Urinary bladder (tissue), 4 donors: ENCODE results near the gene GABBR1. TPM values are rescaled to one million over a fixed set of nuclear protein-coding genes. Genes with fewer than 3 reads are reported as not detected.

Source experiments
- DNase-seq: peaks from one replicate; pipeline ENCODE4 v3.0.0-alpha.2; 2015; ENCODE audit errors: extremely low spot score
- H3K27ac ChIP-seq: one replicate; pipeline ENCODE4 v1.5.1; 2013; ENCODE audit warnings: low read depth, mild to moderate bottlenecking, moderate library complexity
- H3K36me3 ChIP-seq: one replicate; pipeline ENCODE4 v1.6.1; 2013; ENCODE audit warnings: mild to moderate bottlenecking, moderate library complexity; ENCODE audit not compliant: insufficient read depth
- H3K4me1 ChIP-seq: one replicate; pipeline ENCODE4 v1.6.1; 2013; ENCODE audit warnings: mild to moderate bottlenecking, moderate library complexity; ENCODE audit not compliant: insufficient read depth
- H3K4me3 ChIP-seq: one replicate; pipeline ENCODE4 v1.5.1; 2013; ENCODE audit warnings: low read depth, low read length
- WGBS: extraction: QIAGEN DNeasy Blood & Tissue Kit; methylation state at CpG from one replicate; pipeline ENCODE4 v1.1.7; 2013; 5-methylcytosine and 5-hydroxymethylcytosine counted together
- polyA plus RNA-seq: library from polyadenylated mRNA; stranded (reverse); fragments of 200-250 nt; gene quantifications from one replicate; pipeline ENCODE4 v1.2.3, GENCODE V29; 2013
- total RNA-seq: library from RNA; depleted of rRNA; stranded (reverse); fragments of >200 nt; gene quantifications from one replicate; pipeline ENCODE4 v1.2.3, GENCODE V29; 2014
- donor health status: healthy with polysubstance abuse.
- donor health status: healthy.

The GABBR1 gene
- total and polyA plus RNA-seq, 2 donors, result 39.1 to 39.4 TPM

DNA sequence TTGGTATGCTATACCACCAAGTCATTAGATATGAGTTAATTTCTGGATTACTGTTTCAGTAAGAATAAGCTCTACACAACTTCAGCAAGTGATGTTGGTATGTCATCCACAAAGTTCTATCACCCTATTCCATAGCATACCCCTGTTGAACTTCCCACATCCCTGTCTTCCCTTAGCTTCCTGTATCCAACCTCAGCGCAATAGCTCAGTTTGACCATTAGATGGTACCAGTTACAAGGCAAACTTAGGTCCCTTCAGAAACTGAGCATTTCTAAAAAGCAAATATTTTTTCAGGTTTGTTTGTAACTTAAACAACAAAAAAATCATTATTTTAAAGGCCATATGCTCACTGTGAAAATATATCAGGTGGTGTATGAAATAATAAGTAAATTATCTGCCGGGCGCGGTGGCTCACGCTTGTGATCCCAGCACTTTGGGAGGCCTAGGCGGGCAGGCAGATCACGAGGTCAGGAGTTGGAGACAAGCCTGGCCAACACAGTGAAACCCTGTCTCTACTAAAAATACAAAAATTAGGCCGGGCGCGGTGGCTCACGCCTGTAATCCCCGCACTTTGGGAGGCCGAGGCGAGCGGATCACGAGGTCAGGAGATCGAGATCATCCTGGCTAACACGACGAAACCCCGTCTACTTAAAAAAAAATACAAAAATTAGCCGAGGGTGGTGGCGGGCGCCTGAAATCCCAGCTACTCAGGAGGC, 15.1 kb upstream of the GABBR1 start:
- 90% methylated on average over 23 of the region's 23 CpGs for WGBS
- no peaks in the 10 kb centered on the region for H3K36me3 ChIP-seq
- H3K4me3 ChIP-seq, result no peak overlapping the region
- no peak for DNase-seq
- no peak overlapping the region for H3K27ac ChIP-seq
- H3K4me1 ChIP-seq, result no peaks in the 10 kb centered on the region

DNA sequence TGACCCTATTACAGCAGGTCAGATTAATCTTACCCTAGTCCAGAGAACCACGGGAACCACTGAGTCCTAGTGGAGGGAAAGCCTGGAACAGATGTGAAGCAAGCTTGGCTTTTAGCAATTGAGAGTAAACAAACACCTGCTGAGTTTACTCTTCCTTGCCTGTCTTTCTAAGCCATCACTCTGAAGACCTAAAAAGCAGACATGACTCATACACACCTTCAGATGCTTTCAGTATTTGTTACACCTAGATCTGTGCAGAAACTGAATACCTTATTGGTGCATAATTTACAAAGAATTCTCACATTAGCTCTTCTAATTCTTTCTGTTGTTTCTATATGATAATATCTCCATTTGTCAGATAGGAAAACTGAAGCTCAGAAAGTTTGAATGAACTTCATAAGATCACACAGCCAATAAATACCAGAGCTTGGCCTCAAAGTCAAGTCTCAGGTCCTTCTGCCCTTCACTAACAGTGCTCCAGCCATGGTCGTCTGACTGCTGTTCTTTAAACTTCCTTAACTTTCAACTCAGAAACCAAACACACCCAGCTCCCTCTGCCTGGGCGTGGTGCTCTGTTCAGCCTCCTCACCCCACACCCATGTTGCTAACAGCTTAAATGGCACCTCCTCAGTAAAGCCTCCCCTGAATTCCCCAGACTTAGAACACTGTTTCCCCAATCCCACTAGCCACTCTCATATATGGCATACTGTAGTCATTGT, 8.6 kb upstream of the GABBR1 start:
- WGBS, result 35% methylated on average over 3 of the region's 3 CpGs
- no peaks in the 10 kb centered on the region for H3K4me1 ChIP-seq
- no peak overlapping the region for H3K27ac ChIP-seq
- H3K4me3 ChIP-seq, result no peak overlapping the region
- DNase-seq, result no peak
- H3K36me3 ChIP-seq, result no peaks in the 10 kb centered on the region

DNA sequence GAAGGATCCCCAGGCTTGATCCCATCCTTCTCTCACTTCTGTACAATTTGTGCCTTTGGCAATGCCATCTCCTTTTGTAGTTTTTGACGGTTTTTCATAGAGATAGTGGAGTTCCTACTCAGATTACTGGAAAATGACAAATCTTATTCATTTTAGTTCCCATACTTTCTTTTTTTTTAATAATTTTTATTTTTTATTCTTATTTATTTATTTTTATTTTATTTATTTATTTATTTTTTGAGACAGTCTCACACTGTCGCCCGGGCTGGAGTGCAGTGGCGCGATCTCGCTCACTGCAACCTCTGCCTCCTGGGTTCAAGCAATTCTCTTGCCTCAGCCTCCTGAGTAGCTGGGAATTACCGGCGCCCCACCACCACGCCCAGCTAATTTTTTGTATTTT, 4.3 kb upstream of the GABBR1 start:
- no peaks in the 10 kb centered on the region for H3K36me3 ChIP-seq
- H3K27ac ChIP-seq, result no peak overlapping the region
- H3K4me1 ChIP-seq, result no peaks in the 10 kb centered on the region
- 95% methylated on average over 9 of the region's 9 CpGs for WGBS
- no peak overlapping the region for H3K4me3 ChIP-seq
- no peak for DNase-seq

DNA sequence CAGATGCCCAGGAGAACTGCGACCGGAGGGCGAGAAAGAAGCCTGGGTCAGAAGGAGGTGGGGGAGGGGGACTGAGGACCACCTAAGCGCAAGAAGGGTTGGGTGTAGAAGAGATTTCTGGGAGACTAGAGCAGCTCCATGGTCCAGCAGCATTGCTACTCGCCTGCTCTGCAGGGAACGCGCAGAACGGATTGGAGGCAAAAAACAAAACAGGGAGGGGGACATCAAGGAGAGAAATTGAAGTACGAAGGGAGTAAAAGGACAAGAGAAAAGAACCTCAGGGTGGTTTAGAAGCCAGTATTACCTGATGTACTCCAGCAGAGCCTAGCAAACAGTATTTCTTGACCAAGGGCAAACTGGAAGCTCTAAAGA, 537 bp upstream of the GABBR1 start:
- H3K27ac ChIP-seq, result no peak overlapping the region
- peaks cover 2% of the 10 kb centered on the region for H3K4me1 ChIP-seq
- peak overlapping the region; percentile 94 for H3K4me3 ChIP-seq
- DNase-seq, result no peak
- no peaks in the 10 kb centered on the region for H3K36me3 ChIP-seq
- WGBS, result 3% methylated on average over 9 of the region's 9 CpGs

DNA sequence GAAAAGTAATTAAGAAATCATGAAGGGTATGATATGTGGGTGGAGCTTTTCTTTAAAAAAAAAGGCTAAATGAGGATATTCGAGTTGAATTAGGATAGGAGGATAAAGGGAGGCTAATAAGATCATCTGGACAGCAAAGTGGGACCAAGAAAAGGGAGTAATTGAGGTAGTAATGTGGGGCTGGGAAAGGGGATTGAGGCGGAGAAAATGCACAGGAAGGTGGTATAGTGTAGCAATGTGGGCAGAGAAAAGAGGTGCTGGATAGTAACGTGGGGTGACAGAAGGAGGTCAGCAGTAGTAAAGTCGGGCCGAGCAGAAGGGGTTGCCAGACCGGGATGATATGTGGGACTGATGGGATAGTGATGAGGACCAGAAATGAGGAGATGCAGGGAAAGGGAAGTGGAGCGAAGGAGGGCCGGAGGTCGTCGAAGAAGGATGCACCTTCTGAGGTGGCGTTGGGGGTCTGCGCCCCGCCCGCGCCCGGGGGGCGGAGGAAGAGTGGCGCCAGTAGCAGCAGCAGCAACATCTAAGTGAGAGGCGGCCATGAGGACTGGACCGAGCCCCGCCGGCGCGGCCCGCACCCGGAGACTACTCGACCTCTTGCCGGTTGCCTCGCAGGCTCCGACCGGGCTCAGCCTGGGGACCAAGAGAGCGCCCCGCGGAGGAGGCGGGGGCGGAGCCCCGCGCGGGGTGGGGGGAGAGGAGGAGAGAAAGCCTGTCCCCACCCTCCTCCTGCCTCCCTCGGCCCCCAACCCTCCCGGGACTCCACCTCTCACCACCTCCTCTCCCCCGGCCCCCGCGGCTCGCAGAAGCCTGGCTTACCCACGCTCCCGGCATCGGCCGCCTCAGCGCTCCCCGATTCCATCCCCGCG, 887 bp downstream of the GABBR1 start:
- peak overlapping the region; percentile 67 for H3K27ac ChIP-seq
- no peaks in the 10 kb centered on the region for H3K36me3 ChIP-seq
- 3% methylated on average over 51 of the region's 53 CpGs for WGBS
- peak overlapping the region; percentile 94 for H3K4me3 ChIP-seq
- DNase-seq, result no peak
- peaks cover 2% of the 10 kb centered on the region for H3K4me1 ChIP-seq

DNA sequence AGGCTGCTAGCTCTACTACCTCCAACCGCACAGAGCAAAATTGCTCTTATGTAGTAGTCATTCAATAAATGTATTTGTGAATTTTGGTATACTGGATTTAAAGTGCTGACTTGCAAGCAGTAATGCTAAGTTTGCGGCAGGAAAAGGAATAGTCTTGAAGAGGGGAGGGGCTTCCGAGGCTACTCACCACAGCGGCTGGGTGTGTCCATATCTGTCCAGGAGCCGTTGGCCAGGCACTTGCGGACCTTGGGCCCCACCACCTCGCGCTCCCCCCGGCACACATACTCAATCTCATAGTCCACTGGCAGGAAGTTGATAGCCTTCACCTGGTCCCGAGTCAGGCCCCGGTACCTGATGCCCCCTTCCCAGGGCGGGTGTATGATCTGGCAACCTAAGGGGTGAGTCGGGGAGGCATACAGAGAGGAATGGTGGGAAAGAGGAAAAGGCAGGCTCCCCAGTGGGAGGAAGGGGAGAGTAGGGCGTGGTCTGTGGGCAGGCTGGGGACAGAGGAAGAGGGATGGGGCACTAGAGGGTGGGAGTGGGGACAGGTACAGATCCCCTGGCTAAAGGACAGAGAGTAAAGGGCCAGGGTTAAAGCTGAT, 1.7 kb downstream of the GABBR1 start:
- Histone ChIP-seq H3K27ac (no peak overlapping the region), H3K4me3 (no peak overlapping the region), H3K4me1 (peaks cover 2% of the 10 kb centered on the region), H3K36me3 (no peaks in the 10 kb centered on the region)
- DNase-seq, result no peak
- WGBS, result 63% methylated on average over 14 of the region's 14 CpGs

DNA sequence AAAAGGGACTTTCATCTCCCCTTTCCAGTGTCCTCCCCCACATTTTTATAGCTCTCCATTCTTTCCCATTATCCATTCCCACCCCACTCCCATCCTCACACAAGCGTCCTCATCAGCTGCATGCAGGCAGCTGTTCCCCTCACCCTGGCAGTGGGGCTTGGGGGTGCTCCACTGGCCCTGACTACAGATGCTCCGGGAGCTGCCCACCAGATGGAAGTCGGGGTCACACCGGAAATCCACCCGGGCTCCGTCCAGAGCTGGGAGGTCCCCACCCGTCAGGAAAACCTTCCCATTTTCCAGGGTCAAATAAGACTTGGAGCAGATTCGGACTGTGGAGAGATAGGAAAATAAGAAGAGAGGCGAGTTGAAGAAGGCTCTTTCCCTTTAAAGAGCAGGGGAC, 2.7 kb downstream of the GABBR1 start:
- Histone ChIP-seq H3K4me3 (no peak overlapping the region), H3K4me1 (peaks cover 2% of the 10 kb centered on the region), H3K36me3 (no peaks in the 10 kb centered on the region), H3K27ac (no peak overlapping the region)
- WGBS, result 86% methylated on average over 9 of the region's 9 CpGs
- DNase-seq, result no peak

DNA sequence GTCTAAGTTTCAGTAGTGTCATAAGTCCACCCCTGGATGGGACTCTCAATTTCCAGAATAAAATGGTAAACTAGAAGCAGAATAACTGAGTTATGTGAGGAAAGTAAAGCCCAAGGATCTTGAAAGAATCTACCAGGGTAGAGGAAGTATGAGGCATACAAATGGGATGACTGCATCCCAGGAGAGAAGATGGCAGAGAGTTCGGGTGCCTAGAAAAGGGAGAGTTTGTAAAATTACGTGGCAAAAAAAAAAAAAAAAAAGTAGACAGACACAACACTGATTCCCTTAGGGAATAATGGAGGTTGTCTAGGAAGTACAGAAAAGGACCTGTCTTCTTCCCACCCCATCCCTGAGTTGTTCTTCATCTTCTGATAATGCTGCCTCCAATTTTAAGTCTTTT, 3.4 kb downstream of the GABBR1 start:
- no peaks in the 10 kb centered on the region for H3K36me3 ChIP-seq
- peaks cover 2% of the 10 kb centered on the region for H3K4me1 ChIP-seq
- no peak for DNase-seq
- H3K27ac ChIP-seq, result no peak overlapping the region
- 89% methylated on average over 2 of the region's 2 CpGs for WGBS
- no peak overlapping the region for H3K4me3 ChIP-seq

DNA sequence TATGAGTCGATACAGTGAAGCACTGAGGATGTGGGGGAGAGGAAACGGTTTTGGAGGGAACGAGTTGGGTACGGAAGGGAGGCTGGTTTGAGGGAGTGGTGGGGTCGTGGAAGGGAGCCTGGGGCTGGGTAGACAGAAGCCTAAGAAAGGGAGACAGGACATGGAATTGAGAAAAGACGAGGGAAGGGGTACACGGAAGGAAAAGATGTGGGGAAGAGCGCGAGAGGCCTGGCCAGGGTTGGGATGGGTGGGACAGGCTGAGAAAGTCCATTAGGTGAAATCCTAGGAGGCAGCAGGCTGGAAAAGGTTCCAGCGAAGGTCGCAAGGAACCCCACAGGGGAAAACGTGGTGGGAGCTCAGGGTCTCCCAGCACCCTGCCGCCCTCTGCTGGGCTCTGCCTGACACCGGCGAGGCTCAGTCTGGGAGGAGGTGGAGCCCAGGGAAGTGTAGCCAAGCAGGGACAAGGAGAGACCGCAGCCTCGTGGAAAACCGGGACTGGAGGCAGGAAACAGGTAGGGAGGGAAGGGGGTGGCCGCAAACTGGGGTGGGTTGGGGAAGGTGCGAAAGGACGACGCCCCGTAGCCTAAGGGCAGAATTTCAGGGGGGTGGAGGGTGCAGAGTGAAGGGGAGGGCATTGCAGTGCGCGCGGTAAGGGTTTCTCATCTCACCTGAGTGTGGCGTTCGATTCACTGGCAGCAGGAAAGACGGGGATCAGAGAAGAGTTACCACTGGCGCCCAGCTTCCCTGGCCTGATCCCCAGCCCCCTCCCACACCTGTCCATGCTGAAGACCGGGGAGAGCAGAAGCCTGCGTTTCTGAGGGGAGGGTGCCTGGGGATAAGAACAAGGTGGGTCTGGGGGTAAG, 4.3 kb downstream of the GABBR1 start:
- Histone ChIP-seq H3K4me1 (peaks cover 2% of the 10 kb centered on the region), H3K4me3 (peak overlapping the region; percentile 55), H3K27ac (peak overlapping the region; percentile 40), H3K36me3 (no peaks in the 10 kb centered on the region)
- 6% methylated on average over 32 of the region's 32 CpGs for WGBS
- no peak for DNase-seq

DNA sequence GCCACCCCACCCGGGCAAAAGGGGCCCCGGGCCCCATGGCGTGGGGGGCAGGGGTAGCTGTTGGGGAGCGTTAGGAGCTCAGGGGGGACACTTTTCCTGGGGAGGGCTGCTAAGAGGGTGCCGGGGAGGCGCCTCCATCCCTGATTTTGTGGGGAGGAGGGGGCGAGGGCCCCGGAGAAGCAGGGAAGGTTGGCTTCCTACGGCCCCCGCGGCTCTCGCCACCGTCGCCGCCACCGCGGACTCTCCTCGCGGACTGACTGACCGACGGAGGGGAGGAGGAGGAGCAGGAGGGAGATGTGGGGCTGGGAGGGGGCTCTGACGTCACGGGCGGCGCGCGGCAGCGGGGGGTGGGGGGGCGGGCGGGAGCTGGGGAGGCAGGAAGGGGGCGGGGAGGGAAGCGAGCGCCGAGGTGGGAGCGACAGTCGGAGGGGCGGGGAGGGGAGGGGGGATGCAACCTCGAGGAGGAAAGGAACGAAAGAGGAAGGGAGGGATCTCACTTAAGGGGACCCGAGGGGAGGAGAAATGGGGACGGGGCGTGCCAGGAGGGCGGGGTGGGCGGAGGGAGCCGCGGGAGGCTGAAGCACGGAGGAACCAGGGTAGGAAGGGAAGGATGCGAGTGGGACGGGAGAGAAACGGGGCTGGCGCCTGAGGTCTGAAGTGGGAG, 5.1 kb downstream of the GABBR1 start:
- peaks cover 2% of the 10 kb centered on the region for H3K4me1 ChIP-seq
- WGBS, result under 1% methylated on average over 50 of the region's 51 CpGs
- peak overlapping the region; percentile 55 for H3K4me3 ChIP-seq
- no peaks in the 10 kb centered on the region for H3K36me3 ChIP-seq
- H3K27ac ChIP-seq, result peak overlapping the region; percentile 40
- DNase-seq, result peak; percentile 64

DNA sequence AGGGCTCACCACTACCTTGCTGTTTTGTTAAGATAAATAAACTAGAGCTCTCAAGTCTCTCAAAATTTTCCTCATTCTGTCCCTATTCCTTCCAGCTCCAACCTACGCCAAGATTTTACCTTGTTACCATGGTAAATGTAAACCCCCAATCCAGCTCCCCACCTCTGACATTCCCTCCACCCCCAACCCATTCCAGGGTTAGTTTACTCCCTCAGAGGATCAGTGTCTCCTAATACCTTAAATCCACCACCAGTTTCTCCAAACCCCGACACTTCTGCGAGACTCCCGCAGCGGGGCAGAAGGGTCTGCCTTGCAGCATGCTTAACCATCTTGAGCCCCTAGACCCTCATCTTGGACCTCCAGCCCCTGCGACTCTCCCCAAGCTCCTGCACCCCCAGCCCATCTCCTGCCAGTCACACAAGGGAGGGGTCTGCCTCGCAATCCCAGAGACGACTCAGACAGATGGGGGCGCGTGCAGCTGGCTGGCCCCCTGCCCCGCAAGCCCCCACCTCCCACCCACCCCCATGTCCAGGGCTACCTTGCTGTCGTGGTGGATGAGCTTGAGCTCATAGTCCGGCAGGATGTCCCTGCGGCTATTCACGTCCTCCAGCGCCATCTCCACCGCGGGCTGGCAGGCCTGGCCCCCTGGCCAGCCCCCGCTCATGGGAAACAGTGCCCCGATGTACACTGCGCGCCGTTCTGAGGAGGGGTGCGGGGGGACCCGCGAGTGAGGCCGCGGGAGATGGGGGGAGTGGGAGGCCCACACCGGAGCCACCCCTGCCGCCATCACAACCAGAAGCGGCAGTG, 5.8 kb downstream of the GABBR1 start:
- Histone ChIP-seq H3K27ac (peak overlapping the region; percentile 31), H3K4me1 (peaks cover 2% of the 10 kb centered on the region), H3K4me3 (peak overlapping the region; percentile 55), H3K36me3 (no peaks in the 10 kb centered on the region)
- WGBS, result 8% methylated on average over 31 of the region's 31 CpGs
- DNase-seq, result no peak
